Measurements from ENCODE around the gene ZNF236. TPM values are rescaled to one million over a fixed set of nuclear protein-coding genes. Genes with fewer than 3 reads are reported as not detected.

The ZNF236 gene
- total and polyA plus RNA-seq, 2 of the 8 experiments (the other 6 are each of a cell fraction or from before 2014, with no cell fraction given) = 6.7 to 14.5 TPM

DNA sequence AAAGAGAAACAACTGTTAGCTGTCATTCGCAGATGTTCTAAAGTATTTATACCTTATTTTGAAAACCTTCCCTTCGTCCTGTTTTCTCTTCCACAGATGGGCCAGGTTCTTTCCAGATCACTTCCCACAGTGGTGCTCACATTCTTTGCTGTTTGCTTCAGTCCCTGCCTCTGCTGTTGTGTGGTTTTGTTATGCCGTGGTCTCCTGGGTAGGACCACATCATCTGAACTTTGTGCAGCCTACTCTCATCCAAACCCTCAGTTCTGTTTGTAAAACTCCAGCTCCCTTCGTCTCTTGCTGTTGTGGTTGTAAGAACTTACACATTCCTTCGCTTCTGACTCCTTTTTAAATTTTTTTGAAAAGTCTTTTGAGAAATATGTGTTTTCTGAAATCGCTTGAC, 38.1 kb downstream of the ZNF236 start:
- Histone ChIP-seq H3K4me3 (ENCODE audit: extremely low read depth in 1 of 4, insufficient read depth in 2 of 4, low read depth in 3 of 4, low read length in 4 of 4) (no peak overlapping the region), H2BK120ac (replicated peaks; ENCODE audit: low read depth, low read length) (no peak overlapping the region), H3K18ac (ENCODE audit: extremely low read depth, low read length) (no peak overlapping the region), H4K91ac (replicated peaks; ENCODE audit: insufficient read length, low read length) (no peak overlapping the region), H2AFZ (ENCODE audit: low read length) (no peak overlapping the region), H3K14ac (ENCODE audit: insufficient read length) (no peak overlapping the region), H2BK20ac (ENCODE audit: low read length) (no peak overlapping the region), H3K23me2 (ENCODE audit: low read depth, low read length) (no peaks in the 10 kb centered on the region), H3K27me3 (replicated peaks in 1 of 4; ENCODE audit: control insufficient read depth in 3 of 4, extremely low read depth in 1 of 4, insufficient read depth in 3 of 4, low read length in 3 of 4) (no peaks in the 10 kb centered on the region), H4K8ac (ENCODE audit: extremely low read depth, insufficient read depth, low read length) (no peak overlapping the region), H3K9ac (replicated peaks in 1 of 4; ENCODE audit: extremely low read depth in 1 of 4, low read depth in 3 of 4, low read length in 3 of 4) (no peak overlapping the region), H2AK5ac (ENCODE audit: low read depth, low read length) (no peak overlapping the region), H2BK12ac (ENCODE audit: low read depth, low read length) (no peak overlapping the region), H3K23ac (ENCODE audit: insufficient read length) (no peak overlapping the region), H3K9me3 (ENCODE audit: insufficient read depth in 2 of 2, low read depth in 1 of 2, low read length in 1 of 2) (no peaks in the 10 kb centered on the region), H3K4me1 (replicated peaks in 1 of 4; ENCODE audit: control insufficient read depth in 3 of 4, insufficient read depth in 4 of 4, low read length in 3 of 4) (0 out of 7 replicates have a peak, but pooled peaks cover 0 to 4% (median 2%) of the 10 kb centered on the region in 4 experiments), H3K56ac (replicated peaks; ENCODE audit: insufficient read length, low read depth, low read length) (no peak overlapping the region), H3K4me2 (ENCODE audit: insufficient read depth in 1 of 2, low read depth in 2 of 2, low read length in 2 of 2) (no peak overlapping the region), H3K4ac (replicated peaks; ENCODE audit: insufficient read length, low read depth, low read length) (no peak overlapping the region), H2BK15ac (ENCODE audit: low read length) (no peak overlapping the region), H4K5ac (ENCODE audit: insufficient read length, low read depth, low read length) (no peak overlapping the region), H3K27ac (ENCODE audit: low read depth, low read length) (no peak overlapping the region), H3K36me3 (ENCODE audit: control insufficient read depth in 2 of 4, insufficient read depth in 4 of 4, low read length in 3 of 4) (0 out of 8 replicates have a peak, but pooled peaks cover 0 to 3% (median 0%) of the 10 kb centered on the region in 4 experiments), H2BK5ac (ENCODE audit: low read depth, low read length) (no peak overlapping the region), H4K20me1 (replicated peaks in 1 of 2; ENCODE audit: control insufficient read depth in 1 of 2, insufficient read depth in 2 of 2, low read length in 2 of 2) (peaks cover 0 to 1% of the 10 kb centered on the region in 2 experiments), H3K79me1 (ENCODE audit: low read depth, low read length) (0 out of 2 replicates have a peak, but pooled peaks cover 2% of the 10 kb centered on the region), H3K79me2 (ENCODE audit: control insufficient read depth in 1 of 2, insufficient read depth in 2 of 2, low read length in 2 of 2) (no peaks in the 10 kb centered on the region)
- 90% methylated on average over 6 of the region's 6 CpGs; no CpG with 5 or more reads in 1 of the 2 experiments for WGBS, 2 experiments (ENCODE audit: extremely low coverage in 1 of 2, insufficient coverage in 1 of 2, insufficient read length in 1 of 2, insufficient replicate concordance in 2 of 2, low coverage in 1 of 2, low lambda C conversion rate in 2 of 2, missing lambda C conversion rate in 1 of 2)
- DNase-seq (ENCODE audit: low read depth in 1 of 2, low spot score in 2 of 2) (no peak), FAIRE-seq (no peak)
- ChIA-PET POLR2A (ENCODE audit: partially characterized antibody) (no interaction called here), CTCF (ENCODE audit: partially characterized antibody) (interaction anchor here (0.5 to 3.6 kb wide), 4 partner anchors 12 to 203 kb away, joined by 3 to 26 read pairs (median 8); no protein-coding TSS in a partner anchor)
- TF ChIP-seq BRCA1 (IDR thresholded peaks at IDR 0.05; ENCODE audit: low read depth, low read length) (no peak), CREB1 (IDR thresholded peaks at IDR 0.05) (no peak), TEAD4 (IDR thresholded peaks at IDR 0.05; ENCODE audit: low read depth, low read length) (no peak), CHD2 (IDR thresholded peaks at IDR 0.05; ENCODE audit: low read length) (no peak), EP300 (IDR thresholded peaks at IDR 0.05; ENCODE audit: borderline replicate concordance in 1 of 2, low read depth in 2 of 2, low read length in 2 of 2) (no peak), CBX8 (IDR thresholded peaks at IDR 0.05; ENCODE audit: borderline replicate concordance, low read depth, low read length) (no peak), YY1 (IDR thresholded peaks at IDR 0.05; ENCODE audit: low read depth, low read length) (no peak), HDAC2 (IDR thresholded peaks at IDR 0.05; ENCODE audit: borderline replicate concordance in 1 of 2, low read depth in 2 of 2, low read length in 2 of 2) (no peak), RAD21 (IDR thresholded peaks at IDR 0.05 in 1 of 2, conservative IDR thresholded peaks at IDR 0.05 in 1 of 2; ENCODE audit: low read depth in 2 of 2, low read length in 2 of 2) (no peak), EGR1 (IDR thresholded peaks at IDR 0.05; ENCODE audit: borderline replicate concordance, low read depth, low read length) (no peak)
- TF ChIP-seq, protein P1, sequence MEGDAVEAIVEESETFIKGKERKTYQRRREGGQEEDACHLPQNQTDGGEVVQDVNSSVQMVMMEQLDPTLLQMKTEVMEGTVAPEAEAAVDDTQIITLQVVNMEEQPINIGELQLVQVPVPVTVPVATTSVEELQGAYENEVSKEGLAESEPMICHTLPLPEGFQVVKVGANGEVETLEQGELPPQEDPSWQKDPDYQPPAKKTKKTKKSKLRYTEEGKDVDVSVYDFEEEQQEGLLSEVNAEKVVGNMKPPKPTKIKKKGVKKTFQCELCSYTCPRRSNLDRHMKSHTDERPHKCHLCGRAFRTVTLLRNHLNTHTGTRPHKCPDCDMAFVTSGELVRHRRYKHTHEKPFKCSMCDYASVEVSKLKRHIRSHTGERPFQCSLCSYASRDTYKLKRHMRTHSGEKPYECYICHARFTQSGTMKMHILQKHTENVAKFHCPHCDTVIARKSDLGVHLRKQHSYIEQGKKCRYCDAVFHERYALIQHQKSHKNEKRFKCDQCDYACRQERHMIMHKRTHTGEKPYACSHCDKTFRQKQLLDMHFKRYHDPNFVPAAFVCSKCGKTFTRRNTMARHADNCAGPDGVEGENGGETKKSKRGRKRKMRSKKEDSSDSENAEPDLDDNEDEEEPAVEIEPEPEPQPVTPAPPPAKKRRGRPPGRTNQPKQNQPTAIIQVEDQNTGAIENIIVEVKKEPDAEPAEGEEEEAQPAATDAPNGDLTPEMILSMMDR (IDR thresholded peaks at IDR 0.05; ENCODE audit: control extremely low read depth in 1 of 3, insufficient read depth in 1 of 3, low read depth in 1 of 3, low read length in 3 of 3) = no peak

Measured in H1 (cell line).